GM18505 (cell line): ENCODE results near the gene LTV1.
"Not testable (repeated sequence)": the region's sequence is repeated elsewhere in the genome, so short reads cannot be mapped to it uniquely, and the experiment has no call there.

Experiments used
- ATAC-seq: cut with Tn5 transposase; IDR thresholded peaks from one replicate; pipeline ENCODE4 v1.9.1; 2021; ENCODE audit not compliant: unreplicated experiment
- POLR2A ChIP-seq: IDR thresholded peaks from 4 replicates; pipeline ENCODE4 v1.6.1; 2011; ENCODE audit warnings: borderline replicate concordance; ENCODE audit not compliant: insufficient read depth, insufficient read length; ENCODE audit errors: extremely low read depth

The LTV1 gene

DNA sequence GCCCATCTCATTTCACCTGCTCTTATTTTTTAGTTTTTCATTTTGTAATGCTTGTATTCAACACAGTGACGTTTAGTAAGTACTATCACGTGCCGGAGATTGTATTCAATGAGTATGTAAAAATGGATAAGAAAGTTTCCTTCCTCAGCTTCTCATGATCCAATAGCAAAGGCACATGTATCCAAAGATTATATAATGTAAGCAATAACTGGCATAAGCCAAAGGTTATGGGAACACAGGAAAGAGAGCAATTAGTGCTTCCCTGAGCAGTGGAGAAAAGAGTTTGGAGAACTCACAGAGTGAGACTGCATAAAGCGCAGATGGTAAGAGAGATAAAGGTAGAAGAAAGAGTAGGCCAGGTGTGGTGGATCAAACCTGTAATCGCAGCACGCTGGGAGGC lies 21.8 kb upstream of the LTV1 start:
- TF ChIP-seq POLR2A = no peak
- no peak for ATAC-seq

DNA sequence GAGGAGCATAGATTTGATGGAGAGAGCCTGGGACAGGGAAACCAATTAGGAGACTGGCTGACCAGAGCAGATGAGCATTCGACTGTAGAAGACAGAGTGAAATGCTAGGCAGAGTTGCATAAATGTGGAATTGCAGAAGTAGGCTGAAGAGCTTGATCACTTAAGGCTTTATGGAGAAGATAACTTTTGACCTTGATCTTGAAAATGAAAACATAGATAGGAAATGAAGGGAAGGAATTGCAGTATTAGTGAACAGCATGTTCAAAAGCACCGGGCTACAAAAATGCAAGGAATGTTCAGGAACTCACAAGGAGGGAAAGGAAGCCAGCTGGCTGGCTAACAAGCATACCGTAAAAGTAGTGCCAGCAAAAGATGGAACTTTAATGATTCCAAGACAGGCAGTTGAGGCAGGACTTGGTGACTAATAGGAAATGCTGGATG lies 20.5 kb upstream of the LTV1 start:
- TF ChIP-seq POLR2A = no peak
- no peak for ATAC-seq

DNA sequence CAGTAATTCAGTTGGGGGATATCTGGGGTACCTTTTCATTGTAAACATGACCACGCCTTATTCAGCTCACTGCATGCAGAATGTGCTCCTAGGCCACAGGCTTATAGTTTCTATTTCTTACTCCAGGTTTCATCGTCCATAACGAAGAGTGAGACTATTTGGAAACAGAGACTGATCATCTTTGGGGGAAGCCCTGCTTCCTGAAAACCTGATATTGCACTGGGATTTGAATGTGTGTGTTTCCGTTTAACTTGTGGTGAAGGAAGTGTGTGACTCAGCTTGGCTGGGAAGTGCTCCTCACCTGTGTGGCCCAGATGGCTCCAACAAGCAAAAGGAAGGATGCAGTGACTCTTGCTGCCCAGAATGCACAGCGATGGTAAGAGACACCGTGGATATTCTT lies 19.6 kb upstream of the LTV1 start:
- ATAC-seq = no peak
- no peak for TF ChIP-seq POLR2A

DNA sequence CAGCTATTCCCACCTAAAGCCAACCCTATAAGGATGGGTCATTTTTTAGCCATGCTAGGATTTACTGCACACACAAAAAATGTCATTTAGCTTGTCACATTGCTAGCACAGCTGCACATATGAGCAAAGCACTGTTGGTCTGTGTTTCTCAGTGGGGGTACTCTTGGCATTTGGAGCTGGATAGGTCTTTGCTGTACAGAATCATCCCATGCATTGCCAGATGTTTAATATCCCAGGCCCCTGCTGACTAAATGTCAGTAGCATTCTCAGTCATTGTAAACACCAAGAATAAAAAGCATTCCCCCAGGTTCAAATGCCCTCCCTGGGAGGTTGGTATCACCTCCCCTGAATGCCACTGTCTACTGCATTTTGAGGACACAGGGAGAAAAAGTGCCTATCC lies 14.6 kb upstream of the LTV1 start:
- no peak for ATAC-seq
- no peak for TF ChIP-seq POLR2A

DNA sequence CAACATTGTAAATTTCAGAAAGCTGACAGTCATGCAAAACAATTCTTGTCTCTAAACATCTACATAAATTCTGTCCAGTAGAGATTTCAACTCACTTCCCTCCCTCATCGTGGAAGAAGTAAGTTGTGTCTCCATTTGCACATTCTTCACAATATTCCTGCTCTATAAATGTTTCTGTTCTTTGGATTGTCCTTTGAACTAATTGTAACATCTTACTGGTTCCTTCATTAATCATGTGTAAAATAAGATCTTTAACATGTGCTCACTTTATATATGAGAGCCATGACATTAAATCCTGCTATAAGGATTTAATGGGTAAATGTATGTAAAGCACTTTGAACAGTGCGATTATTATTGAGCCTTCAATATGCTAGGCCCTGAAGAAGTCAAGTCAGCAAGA lies 7.0 kb upstream of the LTV1 start:
- no peak for ATAC-seq

DNA sequence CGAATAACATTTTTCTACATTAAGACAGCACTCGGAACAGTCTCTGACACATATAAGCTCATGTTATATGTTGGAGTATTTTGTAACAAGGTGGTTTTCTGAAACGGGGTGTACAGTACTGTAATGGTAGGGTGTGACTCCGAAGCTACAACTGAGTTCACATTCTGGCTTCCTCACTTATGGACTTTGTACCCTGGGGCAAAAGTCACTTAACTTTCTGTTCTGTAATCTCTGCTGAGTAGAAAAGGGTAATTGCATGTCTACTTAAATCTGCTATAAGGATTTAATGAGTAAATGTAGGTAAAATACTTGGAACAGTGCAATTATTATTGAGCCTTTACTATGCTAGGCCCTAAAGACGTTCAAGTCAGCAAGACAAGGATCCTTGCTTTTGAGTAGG lies 4.7 kb upstream of the LTV1 start:
- ATAC-seq = no peak
- no peak for TF ChIP-seq POLR2A

More for the DNA sequence above, 7.0 kb upstream of the LTV1 start:
- no peak for TF ChIP-seq POLR2A

DNA sequence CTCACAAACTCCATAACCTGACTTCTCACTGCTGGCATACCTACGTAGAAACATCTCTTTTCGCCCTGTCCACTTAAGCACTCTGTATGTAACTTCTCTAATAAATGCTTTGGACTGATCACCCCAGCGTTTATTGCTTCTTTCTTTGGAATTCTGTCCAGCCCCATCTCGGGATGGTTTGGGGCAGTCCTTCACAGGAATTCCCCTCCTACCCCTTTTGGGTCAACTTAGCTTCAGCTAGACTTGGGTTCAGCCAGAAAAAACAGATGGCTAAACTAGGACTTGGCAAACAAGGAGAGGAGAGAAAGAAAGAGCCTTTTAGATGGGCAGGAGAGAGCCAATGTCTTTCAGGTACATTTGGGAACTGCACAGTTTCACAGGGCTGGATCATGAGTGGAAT lies 3.9 kb upstream of the LTV1 start:
- ATAC-seq = no peak
- no peak for TF ChIP-seq POLR2A

DNA sequence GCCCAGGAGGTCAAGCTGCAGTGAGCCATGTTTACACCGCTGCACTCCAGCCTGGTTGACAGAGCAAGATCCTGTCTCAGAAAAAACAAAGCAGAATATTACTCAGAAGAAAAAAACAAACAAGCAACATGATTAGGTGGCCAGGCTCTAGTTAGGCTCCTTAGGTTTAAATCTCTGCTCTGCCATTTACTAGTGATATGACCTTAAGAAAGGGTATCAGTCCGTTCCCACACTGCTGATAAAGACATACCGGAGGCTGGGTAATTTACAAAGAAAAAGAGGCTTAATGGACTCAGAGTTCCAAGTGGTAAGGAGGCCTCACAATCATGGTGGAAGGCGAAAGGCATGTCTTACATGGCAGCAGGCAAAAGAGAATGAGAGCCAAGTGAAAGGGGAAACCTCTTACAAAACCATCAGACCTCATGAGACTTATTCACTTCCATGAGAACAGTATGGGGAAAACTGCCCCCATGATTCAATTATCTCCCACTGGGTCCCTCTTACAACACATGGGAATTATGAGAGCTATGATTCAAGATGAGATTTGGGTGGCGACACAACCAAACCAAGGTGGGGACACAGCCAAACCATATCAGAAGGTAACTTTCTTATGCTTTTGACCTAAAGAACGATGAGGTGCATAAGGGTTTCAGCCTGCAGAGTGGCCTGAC lies 2.4 kb upstream of the LTV1 start:
- no peak for ATAC-seq
- TF ChIP-seq POLR2A = no peak

DNA sequence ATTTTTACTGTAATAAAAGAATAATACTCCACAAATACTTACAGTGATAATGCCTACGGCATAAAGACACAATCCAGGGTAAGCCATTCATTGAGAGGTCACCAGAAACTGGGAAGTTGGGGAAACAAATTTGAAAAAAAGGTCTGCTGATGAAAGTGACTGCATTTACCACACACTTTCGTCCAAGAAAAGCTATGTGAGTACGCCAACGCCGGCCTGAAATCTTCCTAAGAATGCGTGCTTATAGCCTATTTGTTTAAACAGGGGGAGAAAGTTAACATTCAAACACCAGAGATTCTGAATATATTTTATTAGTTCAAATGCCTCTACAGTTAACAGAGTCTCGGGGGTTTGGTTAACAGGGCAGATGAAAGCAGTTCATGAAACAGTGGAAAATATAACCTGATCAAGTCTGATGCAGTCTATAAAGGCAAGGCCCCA lies 657 bp upstream of the LTV1 start:
- TF ChIP-seq POLR2A = no peak
- ATAC-seq = no peak

DNA sequence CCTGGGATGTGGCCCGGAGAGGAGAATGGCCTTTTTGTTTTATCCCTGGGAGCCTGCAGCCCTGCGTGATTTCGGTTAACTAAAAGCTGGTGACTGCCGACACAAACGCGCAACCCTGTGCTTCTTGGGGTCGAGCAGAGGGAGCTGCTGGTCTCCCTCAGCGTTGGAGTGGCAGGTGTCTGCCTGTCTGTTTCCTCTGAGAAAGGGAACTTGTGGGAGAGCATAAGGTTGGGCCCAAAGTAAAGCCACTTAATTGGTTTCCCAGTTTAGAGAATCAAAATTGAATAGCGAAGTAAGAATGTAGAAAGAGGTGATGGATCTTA lies 500 bp downstream of the LTV1 start:
- TF ChIP-seq POLR2A = no peak
- peak; percentile 6 for ATAC-seq

DNA sequence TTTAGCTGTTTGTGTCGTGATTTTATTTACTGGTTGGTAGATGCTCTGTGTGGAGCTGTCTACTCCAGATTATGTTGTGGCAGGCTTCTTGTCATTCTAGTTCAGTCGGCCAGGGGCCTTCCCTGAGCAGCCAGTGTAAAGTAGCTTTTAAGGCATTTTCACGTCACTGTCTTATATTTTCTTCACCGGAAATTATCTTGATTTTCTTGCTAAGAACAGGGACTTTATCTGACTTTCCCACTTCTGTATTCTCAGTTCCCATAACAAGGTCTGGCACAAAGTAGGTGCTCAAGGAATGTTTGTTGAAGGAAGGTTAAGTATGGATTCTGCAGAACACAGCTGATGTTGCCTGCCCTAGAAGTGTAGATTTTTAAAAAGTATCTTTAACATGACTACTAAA lies 868 bp downstream of the LTV1 start:
- TF ChIP-seq POLR2A = no peak
- no peak for ATAC-seq

DNA sequence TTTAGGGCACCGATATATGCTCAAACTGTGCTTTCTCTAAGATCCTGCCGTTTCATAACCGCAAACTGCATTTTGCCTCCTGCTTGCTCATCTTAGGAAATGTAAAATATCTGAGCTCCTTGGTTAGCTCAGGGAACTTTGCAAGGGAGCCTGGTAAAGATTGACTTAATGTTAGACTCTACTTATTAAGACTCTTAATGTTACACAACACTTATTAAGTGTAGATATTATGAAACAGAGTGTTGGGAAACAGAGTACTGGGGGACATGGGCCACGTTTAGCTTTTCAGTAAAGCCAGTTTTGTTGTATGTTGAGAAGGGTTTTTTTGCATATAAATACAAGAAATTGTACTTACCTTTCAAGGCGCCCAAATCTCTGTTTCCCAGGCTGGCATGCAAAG lies 1.9 kb downstream of the LTV1 start:
- TF ChIP-seq POLR2A = no peak
- no peak for ATAC-seq

DNA sequence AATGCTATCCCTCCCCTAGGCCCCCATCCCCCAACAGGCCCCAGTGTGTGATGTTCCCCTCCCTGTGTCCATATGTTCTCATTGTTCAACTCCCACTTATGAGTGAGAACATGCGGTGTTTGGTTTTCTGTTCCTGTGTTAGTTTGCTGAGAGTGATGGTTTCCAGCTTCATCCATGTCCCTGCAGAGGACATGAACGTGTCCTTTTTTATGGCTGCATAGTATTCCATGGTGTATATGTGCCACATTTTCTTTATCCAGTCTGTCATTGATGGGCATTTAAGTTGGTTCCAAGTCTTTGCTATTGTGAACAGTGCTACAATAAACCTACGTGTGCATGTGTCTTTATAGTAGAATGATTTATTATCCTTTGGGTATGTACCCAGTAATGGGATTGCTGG lies 8.6 kb downstream of the LTV1 start:
- not testable (repeated sequence) for ATAC-seq

DNA sequence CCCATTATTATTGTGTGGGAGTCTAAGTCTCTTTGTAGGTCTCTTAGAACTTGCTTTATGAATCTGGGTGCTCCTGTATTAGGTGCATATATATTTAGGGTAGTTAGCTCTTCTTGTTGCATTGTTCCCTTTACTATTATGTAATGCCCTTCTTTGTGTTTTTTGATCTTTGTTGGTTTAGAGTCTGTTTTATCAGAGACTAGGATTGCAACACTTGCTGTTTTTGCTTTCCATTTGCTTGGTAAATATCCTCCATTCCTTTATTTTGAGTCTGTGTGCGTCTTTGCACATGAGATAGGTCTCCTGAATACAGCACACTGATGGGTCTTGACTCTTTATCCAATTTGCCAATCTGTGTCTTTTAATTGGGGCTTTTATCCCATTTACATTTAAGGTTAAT lies 11.9 kb downstream of the LTV1 start:
- ATAC-seq = not testable (repeated sequence)

DNA sequence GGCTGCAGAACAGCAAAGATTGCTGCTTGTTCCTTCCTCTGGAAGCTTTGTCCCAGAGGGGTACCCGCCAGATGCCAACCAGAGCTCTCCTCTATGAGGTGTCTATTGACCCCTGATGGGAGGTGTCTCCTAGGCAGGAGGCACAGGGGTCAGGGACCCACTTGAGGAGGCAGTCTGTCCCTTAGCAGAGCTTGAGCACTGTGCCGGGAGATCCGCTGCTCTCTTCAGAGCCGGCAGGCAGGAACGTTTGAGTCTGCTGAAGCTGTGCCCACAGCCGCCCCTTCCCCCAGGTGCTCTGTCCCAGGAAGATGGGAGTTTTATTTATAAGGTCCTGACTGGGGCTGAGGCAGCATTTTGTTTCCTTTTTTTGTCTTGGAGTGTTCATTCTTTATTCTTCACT lies 13.6 kb downstream of the LTV1 start:
- not testable (repeated sequence) for ATAC-seq
